Naive thymus-derived CD8-positive, alpha-beta T cell (primary cell): ENCODE measurements around the gene RAD51B. TPM values are rescaled to one million over a fixed set of nuclear protein-coding genes. Genes with fewer than 3 reads are reported as not detected.

Experiments used
- ATAC-seq, 2 donors: fragments of 150-1000 bp; cut with Tn5 transposase in 1 of 2; sonication (Bioruptor Pico), chemical (Tn5 transposase) in 1 of 2; 1 replicate in 1 of 2; 2 replicates in 1 of 2; pipeline ENCODE4 v1.10.0; 2021; ENCODE audit warnings: mild to moderate bottlenecking in 2 of 2, moderate library complexity in 2 of 2
- POLR2A ChIA-PET: fragments of 350-600 bp; sonication (Branson Sonifier 250); formaldehyde crosslinking; loops from one replicate; lab custom pipeline; 2021; ENCODE audit warnings: antibody characterized with exemption; lab: Charles Lee
- DNase-seq, 10 donors: peaks; one replicate each; pipeline versions ENCODE4 v3.0.0 to v3.0.0-alpha.2; 2020 to 2022
- H3K27ac Mint-ChIP-seq, 10 donors: one replicate each; pipeline ENCODE4 v1.8.0; 2020 to 2022; ENCODE audit warnings: mild to moderate bottlenecking in 10 of 10, mixed read lengths in 10 of 10, moderate library complexity in 4 of 10, inconsistent platforms in 1 of 10
- H3K27me3 Mint-ChIP-seq, 5 donors: one replicate each; pipeline ENCODE4 v1.8.0; 2021 to 2022; ENCODE audit warnings: mixed read lengths in 5 of 5
- H3K36me3 Mint-ChIP-seq, 3 donors: one replicate each; pipeline ENCODE4 v1.8.0; 2020 to 2022; ENCODE audit warnings: mixed read lengths in 3 of 3, mild to moderate bottlenecking in 2 of 3, inconsistent platforms in 1 of 3
- H3K4me1 Mint-ChIP-seq, 4 donors: one replicate each; pipeline ENCODE4 v1.8.0; 2021 to 2022; ENCODE audit warnings: mixed read lengths in 4 of 4
- H3K4me3 Mint-ChIP-seq, 10 donors: one replicate each; pipeline ENCODE4 v1.8.0; 2020 to 2022; ENCODE audit warnings: mild to moderate bottlenecking in 10 of 10, mixed read lengths in 10 of 10, moderate library complexity in 6 of 10, inconsistent platforms in 1 of 10
- H3K9me3 Mint-ChIP-seq, 9 donors: one replicate each; pipeline ENCODE4 v1.8.0; 2020 to 2022; ENCODE audit warnings: mixed read lengths in 9 of 9, mild to moderate bottlenecking in 3 of 9, inconsistent platforms in 1 of 9, moderate library complexity in 1 of 9
- polyA plus RNA-seq, 3 donors: library from polyadenylated mRNA; unstranded; fragments of 300-500 nt; fragmentation: Illumina TruSeq; gene quantifications; one replicate each; pipeline ENCODE4 v1.2.3, GENCODE V29; 2021
- total RNA-seq, 8 experiments: library from RNA in 2 of 8; stranded (reverse) in 2 of 8; gene quantifications; one replicate each; pipeline ENCODE4 v1.2.3 and lab custom pipeline; 2021 to 2026

RAD51B gene
- total and polyA plus RNA-seq, 5 experiments from 2014 or later: 15.1 to 30.0 (median 26.4) TPM

DNA sequence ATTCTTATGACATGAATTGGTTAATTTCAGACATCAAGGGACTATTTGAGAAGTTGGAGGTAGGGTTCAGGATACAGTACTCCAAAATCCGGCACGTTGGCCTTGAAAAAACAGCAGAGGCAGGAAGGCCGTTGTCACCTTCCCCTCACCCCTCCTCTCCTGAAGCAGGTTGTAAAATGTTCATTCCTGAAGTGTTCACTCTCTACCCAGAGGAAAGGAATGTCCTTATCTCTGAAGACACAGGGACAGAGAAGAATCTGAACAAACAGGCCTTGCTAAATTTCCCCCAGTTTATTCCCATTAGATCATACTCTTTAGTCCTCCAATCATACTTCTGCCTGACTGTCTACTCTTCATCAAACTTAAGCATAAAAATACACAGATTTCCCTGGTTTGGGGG is 659.7 kb downstream of the RAD51B start:
- DNase-seq (no peak), ATAC-seq (no peak)
- Mint-ChIP-seq H3K27ac (peak overlapping the region in 1 of 10 donors; percentile 41), H3K27me3 (no peaks in the 10 kb centered on the region), H3K9me3 (no peaks in the 10 kb centered on the region), H3K36me3 (peaks cover 0 to 4% (median 0%) of the 10 kb centered on the region in 3 donors), H3K4me3 (no peak overlapping the region), H3K4me1 (peaks cover 21 to 85% (median 56%) of the 10 kb centered on the region in 4 donors)
- POLR2A ChIA-PET: interaction anchor here (0.7 kb wide), 2 partner anchors 127 to 214 kb away, joined by 3 to 6 read pairs; no protein-coding TSS in a partner anchor

DNA sequence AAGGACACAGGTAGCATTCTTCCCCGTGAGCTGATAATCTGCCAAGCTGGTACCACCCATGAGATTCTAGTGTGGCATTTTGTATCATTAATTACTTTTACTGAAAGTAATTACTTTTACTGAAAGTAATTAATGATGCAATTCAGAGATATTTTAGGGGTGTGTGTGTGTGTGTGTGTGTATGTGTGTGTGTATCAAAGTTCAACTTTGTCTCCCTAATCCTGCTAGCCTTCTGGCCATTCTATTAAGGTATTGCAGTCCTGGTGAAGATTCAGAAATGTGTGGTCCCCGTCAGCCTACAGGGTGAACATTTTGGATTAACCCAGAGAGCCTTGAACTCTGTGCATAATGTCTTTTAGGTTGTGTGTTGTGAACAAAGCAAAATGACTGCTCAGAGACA is 662.4 kb downstream of the RAD51B start:
- Mint-ChIP-seq H3K36me3 (peaks cover 0 to 4% (median 0%) of the 10 kb centered on the region in 3 donors), H3K9me3 (no peaks in the 10 kb centered on the region), H3K4me1 (peaks cover 35 to 82% (median 78%) of the 10 kb centered on the region in 4 donors), H3K27ac (peak overlapping the region in 9 of 10 donors; percentile 12 to 98 (median 70)), H3K27me3 (no peaks in the 10 kb centered on the region), H3K4me3 (peak overlapping the region in 4 of 10 donors; percentile 4 to 65 (median 26))
- POLR2A ChIA-PET: no interaction called here
- DNase-seq (no peak), ATAC-seq (no peak)

DNA sequence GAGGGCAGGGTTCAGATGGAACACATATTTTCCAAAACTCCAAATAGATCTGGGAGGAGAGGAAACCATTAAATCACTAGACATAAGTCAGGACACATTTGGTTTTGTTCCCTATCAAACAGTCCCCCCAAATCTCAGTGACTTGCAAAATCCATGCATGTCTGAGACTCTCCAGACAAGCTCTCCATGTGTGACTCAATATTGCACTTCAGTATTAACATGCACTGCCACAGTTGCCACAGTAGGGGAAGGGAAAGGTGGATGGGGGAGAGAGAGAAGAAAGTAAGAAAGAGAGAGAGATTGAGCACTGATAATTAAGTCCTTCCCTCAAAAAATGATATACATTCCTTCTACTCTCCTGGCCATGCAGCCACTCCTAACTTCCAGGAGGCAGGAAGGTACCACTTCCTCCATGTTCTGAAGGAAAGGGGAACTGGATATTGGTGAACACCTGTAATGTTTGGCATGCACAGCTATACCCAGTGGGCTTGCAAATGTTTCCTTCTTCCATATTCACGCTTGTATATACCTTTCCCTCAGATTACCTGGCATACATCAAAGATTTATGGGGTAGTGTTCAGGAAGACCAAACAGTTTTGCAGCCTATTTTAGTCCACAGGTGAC is 663.3 kb downstream of the RAD51B start:
- H3K27me3 Mint-ChIP-seq: no peaks in the 10 kb centered on the region
- H3K9me3 Mint-ChIP-seq: peaks cover 0 to 2% (median 0%) of the 10 kb centered on the region in 9 donors
- H3K27ac Mint-ChIP-seq: peak overlapping the region in 9 of 10 donors; percentile 71 to 98 (median 95)
- DNase-seq (no peak), ATAC-seq (no peak)
- H3K4me3 Mint-ChIP-seq: peak overlapping the region in 8 of 10 donors; percentile 22 to 75 (median 66)
- H3K4me1 Mint-ChIP-seq: peaks cover 37 to 88% (median 80%) of the 10 kb centered on the region in 4 donors
- POLR2A ChIA-PET: interaction anchor here (0.6 to 4.1 kb wide), 9 partner anchors 14 to 310 kb away, joined by 3 to 59 read pairs (median 4); partner anchors contain the start of gene ZFP36L1
- peaks cover 0 to 4% (median 0%) of the 10 kb centered on the region in 3 donors for H3K36me3 Mint-ChIP-seq

DNA sequence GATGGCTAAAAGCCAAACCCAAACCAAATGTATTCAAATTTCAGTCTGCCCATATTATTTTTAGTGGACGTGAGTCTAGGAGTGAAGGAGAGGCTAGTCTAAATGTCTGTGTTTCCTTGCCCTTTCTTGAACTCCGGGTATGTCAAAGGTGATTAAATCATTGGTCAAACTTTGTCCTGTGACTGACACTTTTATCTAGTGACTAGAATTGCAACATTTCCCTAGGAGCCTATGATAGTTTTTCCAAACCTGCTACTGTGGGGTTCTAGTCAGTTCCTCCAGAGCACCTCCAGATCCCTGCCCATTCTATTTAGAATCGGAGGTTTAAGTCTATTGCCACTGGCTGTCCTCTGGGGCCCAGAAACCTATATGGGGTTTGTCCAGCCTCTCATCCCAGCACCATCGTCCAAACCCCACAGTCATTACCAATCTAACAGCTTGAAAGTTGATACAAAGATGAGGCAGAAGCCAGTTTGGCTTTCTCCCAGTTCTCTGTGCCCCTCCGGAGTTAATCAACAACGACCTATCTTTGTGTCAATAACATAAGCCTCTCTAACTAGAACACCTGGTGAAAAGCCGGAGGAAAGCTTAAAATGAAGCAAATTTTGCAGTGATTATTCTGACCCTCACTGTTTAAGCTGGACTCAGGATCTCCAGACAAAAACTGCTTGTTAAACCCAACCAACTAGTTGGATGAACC is 666.6 kb downstream of the RAD51B start:
- POLR2A ChIA-PET: interaction anchor here (4.1 kb wide), 1 partner anchor 19 kb away, joined by 59 read pairs; no protein-coding TSS in a partner anchor
- ATAC-seq (no peak), DNase-seq (no peak)
- Mint-ChIP-seq H3K27ac (peak overlapping the region in 9 of 10 donors; percentile 37 to 98 (median 95)), H3K4me1 (peaks cover 37 to 74% (median 65%) of the 10 kb centered on the region in 4 donors), H3K9me3 (peaks cover 0 to 3% (median 0%) of the 10 kb centered on the region in 9 donors), H3K27me3 (no peaks in the 10 kb centered on the region), H3K36me3 (no peaks in the 10 kb centered on the region), H3K4me3 (peak overlapping the region in 1 of 10 donors; percentile 10)

DNA sequence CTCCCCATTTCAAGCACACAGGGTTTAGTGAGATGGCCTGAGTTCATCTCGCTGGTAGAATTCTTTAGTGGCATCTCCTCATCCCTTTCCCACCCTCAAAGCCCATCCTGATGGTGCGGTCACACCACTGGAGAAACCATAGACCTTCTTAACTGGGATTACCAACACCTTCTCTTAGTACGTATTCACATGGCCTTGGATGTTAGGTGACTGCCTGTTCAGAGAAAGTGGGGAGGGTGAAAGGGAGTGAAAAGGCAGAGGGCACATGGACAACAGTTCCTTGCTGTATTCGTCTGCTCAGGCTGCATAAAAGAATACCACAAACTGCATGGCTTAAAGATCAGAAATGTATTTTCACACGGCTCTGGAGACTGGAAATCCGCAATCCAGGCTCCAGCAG is 667.2 kb downstream of the RAD51B start:
- Mint-ChIP-seq H3K9me3 (peaks cover 0 to 3% (median 0%) of the 10 kb centered on the region in 9 donors), H3K27me3 (no peaks in the 10 kb centered on the region), H3K4me1 (peaks cover 33 to 69% (median 60%) of the 10 kb centered on the region in 4 donors), H3K4me3 (peak overlapping the region in 1 of 10 donors; percentile 47), H3K36me3 (no peaks in the 10 kb centered on the region), H3K27ac (peak overlapping the region in 6 of 10 donors; percentile 21 to 89 (median 75))
- POLR2A ChIA-PET: interaction anchor here (2.6 kb wide), 1 partner anchor 20 kb away, joined by 12 read pairs; no protein-coding TSS in a partner anchor
- ATAC-seq: no peak
- DNase-seq: no peak

DNA sequence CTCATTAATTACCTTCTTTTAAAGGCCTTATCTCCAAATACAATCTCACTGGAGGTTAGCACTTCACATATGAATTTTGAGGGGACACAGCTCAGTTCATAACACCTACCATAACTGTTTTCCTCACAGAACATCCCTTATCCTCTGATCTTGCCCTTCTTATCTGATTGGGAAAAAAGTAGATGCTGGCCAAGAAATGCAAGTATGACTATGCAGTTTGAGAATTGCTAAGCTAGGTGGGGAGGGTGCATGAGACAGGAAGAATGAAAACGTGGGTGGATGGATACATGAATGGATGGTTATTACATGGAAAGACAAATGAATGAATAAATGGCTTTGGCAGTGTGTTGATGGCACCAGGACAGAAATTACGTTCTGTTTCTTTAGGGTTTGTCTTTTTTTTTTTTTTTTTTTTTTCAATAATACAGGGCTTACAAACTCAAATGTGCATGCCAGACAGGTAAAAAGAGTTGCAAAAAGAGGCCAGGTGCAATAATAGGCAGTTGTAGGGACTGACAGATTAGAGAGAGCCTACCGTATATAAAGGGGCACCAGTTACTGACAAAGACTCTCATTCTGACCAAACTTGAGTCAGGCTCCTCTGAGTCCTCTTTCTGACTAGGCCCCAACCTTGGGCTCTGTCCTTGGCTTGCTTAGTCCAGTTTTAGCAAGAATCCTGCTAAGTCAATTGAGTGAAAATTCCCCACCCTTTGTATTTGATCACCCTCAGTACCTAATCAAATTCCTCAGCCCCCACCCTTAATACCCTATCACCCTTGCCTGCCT is 668.4 kb downstream of the RAD51B start:
- Mint-ChIP-seq H3K36me3 (no peaks in the 10 kb centered on the region), H3K27ac (peak overlapping the region in 6 of 10 donors; percentile 0 to 54 (median 25)), H3K9me3 (peaks cover 0 to 3% (median 0%) of the 10 kb centered on the region in 9 donors), H3K4me1 (peaks cover 33 to 67% (median 56%) of the 10 kb centered on the region in 4 donors), H3K4me3 (no peak overlapping the region), H3K27me3 (no peaks in the 10 kb centered on the region)
- no peak for ATAC-seq
- POLR2A ChIA-PET: interaction anchor here (0.7 to 2.6 kb wide), 4 partner anchors 8 to 109 kb away, joined by 3 to 12 read pairs (median 3); no protein-coding TSS in a partner anchor
- no peak for DNase-seq

DNA sequence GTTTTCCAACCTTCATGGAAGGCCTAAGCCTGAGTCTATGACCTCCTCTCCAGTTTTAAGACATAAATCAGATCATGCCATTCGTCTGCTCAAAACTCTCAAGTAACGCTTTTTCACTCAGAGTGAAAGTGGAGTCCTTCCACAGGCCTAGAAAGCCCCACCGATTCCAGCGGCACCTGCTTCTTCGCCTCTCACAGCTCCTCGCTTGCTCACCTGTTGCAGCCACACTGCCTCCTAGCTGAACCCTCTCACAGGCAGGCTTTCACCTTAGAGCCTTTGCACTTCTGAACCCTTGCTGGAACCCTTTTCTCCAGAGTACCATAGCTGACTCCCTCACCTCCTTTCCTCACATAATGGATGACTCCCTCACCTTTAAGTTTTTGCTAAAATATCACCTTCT is 672.2 kb downstream of the RAD51B start:
- H3K27me3 Mint-ChIP-seq: no peaks in the 10 kb centered on the region
- no peaks in the 10 kb centered on the region for H3K36me3 Mint-ChIP-seq
- no peak for DNase-seq
- ATAC-seq: no peak
- H3K4me3 Mint-ChIP-seq: no peak overlapping the region
- peaks cover 35 to 66% (median 57%) of the 10 kb centered on the region in 4 donors for H3K4me1 Mint-ChIP-seq
- peaks cover 0 to 3% (median 0%) of the 10 kb centered on the region in 9 donors for H3K9me3 Mint-ChIP-seq
- POLR2A ChIA-PET: interaction anchor here (0.8 to 5.8 kb wide), 5 partner anchors 8 to 301 kb away, joined by 3 to 77 read pairs (median 3); partner anchors contain the start of gene ZFP36L1
- H3K27ac Mint-ChIP-seq: peak overlapping the region in 3 of 10 donors; percentile 22 to 57 (median 53)

DNA sequence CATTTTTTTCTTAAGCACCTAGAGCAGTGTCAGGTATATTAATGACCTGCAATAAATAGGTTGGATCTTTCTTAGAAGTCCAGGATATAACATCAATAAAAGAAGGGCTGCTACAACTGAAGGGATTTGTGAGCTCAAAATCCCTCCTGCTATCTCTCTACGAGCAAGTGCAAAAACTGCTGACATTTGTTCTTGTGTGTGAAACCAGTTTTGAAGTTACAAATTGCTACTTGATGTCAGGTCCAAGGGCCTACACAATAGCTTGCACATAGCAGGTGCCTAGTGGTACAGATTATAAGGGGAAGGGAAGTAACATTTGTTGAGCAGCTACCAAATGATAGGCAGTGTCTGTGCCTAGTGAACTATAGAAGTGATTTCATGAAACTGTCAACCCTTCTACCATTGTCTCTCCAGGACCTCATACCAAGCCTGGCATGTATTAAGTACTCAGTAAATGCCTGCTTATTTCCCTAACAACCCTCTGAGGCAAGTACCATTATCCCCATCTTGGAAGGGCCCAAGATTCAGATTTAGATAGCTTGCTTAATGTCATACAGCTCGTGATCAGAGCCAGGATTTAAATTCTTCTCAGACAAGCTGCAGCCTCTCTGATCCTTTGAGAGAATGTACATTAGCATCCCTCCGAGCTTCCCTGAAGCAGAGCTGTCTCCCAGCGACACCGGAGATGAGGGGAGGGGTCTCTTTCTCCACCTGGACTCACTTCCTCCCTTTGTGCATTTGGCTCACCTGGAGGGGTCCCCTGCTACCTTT is 673.0 kb downstream of the RAD51B start:
- Mint-ChIP-seq H3K36me3 (no peaks in the 10 kb centered on the region), H3K9me3 (peaks cover 0 to 3% (median 0%) of the 10 kb centered on the region in 9 donors), H3K27me3 (no peaks in the 10 kb centered on the region), H3K4me3 (no peak overlapping the region), H3K27ac (peak overlapping the region in 6 of 10 donors; percentile 22 to 82 (median 60)), H3K4me1 (peaks cover 35 to 63% (median 56%) of the 10 kb centered on the region in 4 donors)
- POLR2A ChIA-PET: interaction anchor here (0.8 to 5.8 kb wide), 9 partner anchors 9 to 301 kb away, joined by 3 to 77 read pairs (median 3); partner anchors contain the start of gene ZFP36L1
- DNase-seq (no peak), ATAC-seq (no peak)

DNA sequence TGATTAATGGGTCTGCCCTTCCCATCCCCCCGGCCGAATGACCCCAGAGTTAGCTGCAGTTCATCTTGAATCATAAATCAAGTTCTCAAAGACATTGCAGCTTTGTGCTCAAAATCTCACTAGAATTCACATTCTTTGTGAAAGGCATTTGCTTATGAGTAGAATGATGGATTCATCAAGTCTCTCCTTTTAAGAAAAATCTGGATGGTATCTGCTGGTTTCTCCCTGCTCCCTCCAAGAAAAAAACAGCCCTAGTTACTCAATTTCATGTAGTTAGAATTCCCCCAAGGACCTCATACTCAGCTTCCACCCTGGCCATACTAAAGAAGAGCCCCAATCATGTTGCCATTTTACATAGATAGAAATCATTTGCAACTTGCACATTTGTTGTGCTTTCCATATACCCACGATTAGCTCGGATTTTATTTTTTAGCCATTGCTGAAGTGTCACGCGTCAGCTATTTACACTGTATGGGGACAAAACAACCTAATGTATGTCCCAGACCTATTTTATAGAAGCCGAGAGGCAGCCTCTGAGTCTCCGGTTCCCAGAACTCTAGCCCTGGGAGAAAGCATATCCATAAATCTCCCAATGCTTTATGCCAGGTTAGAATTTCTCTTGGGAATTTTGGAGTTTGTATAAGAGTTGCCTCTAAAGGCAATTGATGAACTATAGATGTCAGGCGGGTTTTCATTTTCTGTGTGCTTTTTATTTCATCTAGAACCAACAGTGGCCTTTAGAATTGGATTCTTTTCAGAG is 673.8 kb downstream of the RAD51B start:
- Mint-ChIP-seq H3K27me3 (no peaks in the 10 kb centered on the region), H3K4me1 (peaks cover 38 to 58% (median 52%) of the 10 kb centered on the region in 4 donors), H3K4me3 (peak overlapping the region in 2 of 10 donors; percentile 20 to 35), H3K36me3 (no peaks in the 10 kb centered on the region), H3K27ac (peak overlapping the region in 7 of 10 donors; percentile 11 to 82 (median 61)), H3K9me3 (no peaks in the 10 kb centered on the region)
- POLR2A ChIA-PET: interaction anchor here (1.2 to 5.8 kb wide), 6 partner anchors 8 to 298 kb away, joined by 3 to 77 read pairs (median 3); no protein-coding TSS in a partner anchor
- no peak for ATAC-seq
- no peak for DNase-seq

DNA sequence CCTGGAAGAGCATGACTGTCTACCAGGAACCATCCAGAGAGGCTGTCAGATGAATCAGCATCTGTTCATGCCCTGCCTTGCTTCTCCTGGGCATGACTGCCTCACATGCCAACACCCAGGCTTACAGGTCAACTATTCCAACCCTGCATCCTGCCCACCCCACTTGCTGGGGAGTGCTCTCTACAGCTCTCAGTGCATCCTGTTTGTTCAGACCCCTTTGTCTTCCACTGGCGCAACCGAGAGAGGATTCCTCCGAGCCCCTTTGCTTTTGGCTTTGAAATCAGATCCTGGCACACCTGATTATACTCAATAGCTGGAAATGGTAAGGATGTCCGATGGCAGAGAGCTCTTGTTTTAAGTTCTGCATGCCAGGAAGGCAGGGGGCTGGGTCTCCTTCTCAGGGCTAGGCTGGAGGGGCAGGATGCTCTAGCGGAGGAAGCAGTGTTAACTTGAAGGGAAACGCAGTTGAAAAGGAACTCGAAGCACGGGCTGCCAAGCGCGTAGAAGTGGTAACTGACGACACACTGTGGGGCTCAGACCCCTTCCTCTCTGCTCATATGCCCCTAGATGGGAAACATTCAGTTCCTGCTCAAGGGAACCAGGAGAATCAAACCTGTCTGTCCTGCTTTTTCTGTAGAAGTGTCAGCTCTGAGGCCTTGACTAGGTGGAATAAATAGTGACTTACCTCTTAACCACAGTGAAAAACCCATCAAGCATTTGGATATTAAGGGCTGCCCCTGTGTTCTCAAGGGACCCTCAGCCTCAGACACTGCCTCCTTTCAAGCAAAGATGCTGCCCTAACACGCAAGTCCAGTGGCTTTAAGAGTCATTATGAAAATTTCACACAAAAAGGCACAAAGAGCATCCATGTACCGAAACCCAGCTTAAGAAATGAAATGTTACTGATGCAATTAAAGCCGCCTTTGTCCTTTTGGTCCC is 675.8 kb downstream of the RAD51B start:
- H3K27ac Mint-ChIP-seq: peak overlapping the region; percentile 81 to 96 (median 88)
- no peaks in the 10 kb centered on the region for H3K9me3 Mint-ChIP-seq
- peaks cover 44 to 74% (median 65%) of the 10 kb centered on the region in 4 donors for H3K4me1 Mint-ChIP-seq
- H3K27me3 Mint-ChIP-seq: no peaks in the 10 kb centered on the region
- H3K36me3 Mint-ChIP-seq: no peaks in the 10 kb centered on the region
- peak overlapping the region; percentile 16 to 80 (median 69) for H3K4me3 Mint-ChIP-seq
- ATAC-seq (peak; percentile 86 to 95), DNase-seq (peak in 6 of 10 donors; percentile 24 to 69 (median 54))
- POLR2A ChIA-PET: interaction anchor here (0.7 to 5.8 kb wide), 6 partner anchors 8 to 298 kb away, joined by 3 to 77 read pairs (median 4); partner anchors contain the start of gene ZFP36L1
